Small intestine (tissue), 7 donors: ENCODE data around the gene CORO2A. TPM values are rescaled to one million over a fixed set of nuclear protein-coding genes. Genes with fewer than 3 reads are reported as not detected.
A peak's percentile ranks its signal among the peaks of the same experiment; 100 is the strongest.

ENCODE experiments used
- DNase-seq, 2 donors: peaks; one replicate each; pipeline versions ENCODE4 v3.0.0 to v3.0.0-alpha.2; 2013
- FAIRE-seq: peaks from 2 replicates; lab custom pipeline; 2012; peaks lifted over from hg19 to GRCh38; lab: Jason Lieb, UNC
- H3K27ac ChIP-seq, 3 donors: one replicate each; pipeline ENCODE4 v1.5.1; 2013; ENCODE audit warnings: low read length in 2 of 3, mild to moderate bottlenecking in 2 of 3, control low read depth in 1 of 3, inconsistent platforms in 1 of 3, low read depth in 1 of 3, moderate library complexity in 1 of 3
- H3K27me3 ChIP-seq, 3 donors: one replicate each; pipeline ENCODE4 v1.6.1; 2013; ENCODE audit warnings: low read length in 3 of 3, inconsistent platforms in 1 of 3; ENCODE audit not compliant: control insufficient read depth in 3 of 3, insufficient read depth in 3 of 3
- H3K36me3 ChIP-seq, 3 donors: one replicate each; pipeline ENCODE4 v1.6.1; 2013; ENCODE audit warnings: low read length in 3 of 3, inconsistent platforms in 1 of 3, low read depth in 1 of 3, mild to moderate bottlenecking in 1 of 3, moderate library complexity in 1 of 3; ENCODE audit not compliant: control insufficient read depth in 3 of 3, insufficient read depth in 2 of 3
- H3K4me1 ChIP-seq, 3 donors: one replicate each; pipeline ENCODE4 v1.6.1; 2013; ENCODE audit warnings: low read length in 2 of 3, inconsistent platforms in 1 of 3, low read depth in 1 of 3, mild to moderate bottlenecking in 1 of 3, moderate library complexity in 1 of 3; ENCODE audit not compliant: control insufficient read depth in 3 of 3, insufficient read depth in 2 of 3
- H3K4me3 ChIP-seq, 3 donors: one replicate each; pipeline ENCODE4 v1.5.1; 2013; ENCODE audit warnings: low read length in 3 of 3, control low read depth in 1 of 3, inconsistent platforms in 1 of 3, low read depth in 1 of 3, mild to moderate bottlenecking in 1 of 3, moderate library complexity in 1 of 3
- H3K9me3 ChIP-seq, 2 donors: one replicate each; pipeline ENCODE4 v1.6.1; 2013; ENCODE audit warnings: low read depth in 1 of 2, low read length in 1 of 2; ENCODE audit not compliant: control insufficient read depth in 2 of 2, insufficient read depth in 1 of 2
- WGBS, 3 donors: extraction: QIAGEN DNeasy Blood & Tissue Kit; methylation state at CpG; one replicate each; pipeline ENCODE4 v1.1.7; 2013; 5-methylcytosine and 5-hydroxymethylcytosine counted together
- polyA plus RNA-seq, 4 donors: library from polyadenylated mRNA; stranded (reverse) in 3 of 4; unstranded in 1 of 4; fragments of 200-250 nt in 3 of 4; fragments of 120-200 nt in 1 of 4; gene quantifications; one replicate each; pipeline versions ENCODE4 v1.2.1 to v1.2.3, GENCODE V29; 2013
- donor health status: healthy with polysubstance abuse.
- donor health status: control.
- donor health status: control.
- donor health status: Bipolar disorder and iron deficiency.
- donor health status: healthy.

CORO2A gene
- polyA plus RNA-seq, 4 donors = 35.1 to 68.2 (median 51.2) TPM

DNA sequence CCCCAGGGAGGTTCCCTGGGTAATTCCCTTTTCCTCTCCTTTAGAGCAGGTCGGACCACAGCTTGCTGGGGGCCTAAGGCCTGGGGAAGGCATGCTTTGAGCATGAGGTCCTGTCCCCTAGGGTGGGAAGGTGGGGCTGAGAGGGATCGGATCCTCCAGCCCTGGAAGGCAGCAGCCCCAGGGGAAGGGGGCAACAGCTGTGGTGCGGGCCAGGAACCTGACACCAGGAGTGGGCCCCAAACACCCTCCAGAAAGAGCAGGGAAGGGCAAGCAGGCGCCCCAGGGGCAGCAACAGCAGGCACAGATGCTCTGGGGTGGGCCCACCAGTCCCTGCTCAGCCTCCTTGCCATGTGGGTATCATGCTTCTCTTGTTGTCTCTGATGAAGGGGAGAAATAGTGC is 3.2 kb upstream of the CORO2A start:
- Histone ChIP-seq H3K27ac (no peak overlapping the region), H3K27me3 (no peaks in the 10 kb centered on the region), H3K4me1 (peaks cover 0 to 8% (median 0%) of the 10 kb centered on the region in 3 donors), H3K4me3 (no peak overlapping the region), H3K36me3 (peaks cover 0 to 61% (median 0%) of the 10 kb centered on the region in 3 donors), H3K9me3 (no peaks in the 10 kb centered on the region)
- WGBS, 3 donors = 76 to 94% (median 84%) methylated on average over 4 of the region's 4 CpGs
- no peak for FAIRE-seq
- no peak for DNase-seq

DNA sequence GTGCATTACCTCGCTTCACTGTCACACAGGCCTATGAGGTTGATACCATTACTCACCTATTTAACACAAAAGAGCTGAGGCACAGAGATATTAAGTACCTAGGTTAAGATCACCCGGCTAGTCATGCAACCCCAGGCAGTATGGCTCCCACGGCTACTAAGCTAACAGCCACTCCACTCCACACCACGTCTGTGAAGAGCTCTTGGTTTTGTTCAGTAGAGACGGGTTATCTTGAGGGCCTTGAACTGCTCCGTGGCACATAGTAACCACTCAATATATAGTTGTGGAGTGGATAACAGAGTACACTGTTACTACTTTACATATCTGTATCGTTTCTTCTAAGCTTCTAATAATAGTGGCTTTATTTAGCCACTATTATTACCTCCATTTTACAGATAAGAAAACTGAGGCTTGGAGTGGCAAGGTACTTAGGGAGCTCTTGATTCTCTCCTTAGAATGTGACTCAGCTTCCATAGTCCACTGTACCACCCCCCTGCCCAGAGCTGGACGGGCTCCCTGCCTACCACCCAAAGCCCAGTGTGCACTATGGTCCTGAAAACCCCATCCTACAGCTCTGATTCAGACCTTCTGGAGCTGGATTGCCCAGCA is 1.0 kb upstream of the CORO2A start:
- 26 to 53% (median 39%) methylated on average over 8 of the region's 8 CpGs for WGBS, 3 donors
- Histone ChIP-seq H3K9me3 (no peaks in the 10 kb centered on the region), H3K27me3 (no peaks in the 10 kb centered on the region), H3K4me3 (peak overlapping the region; percentile 75 to 93 (median 75)), H3K4me1 (peaks cover 0 to 25% (median 2%) of the 10 kb centered on the region in 3 donors), H3K27ac (peak overlapping the region; percentile 88 to 97 (median 93)), H3K36me3 (peaks cover 0 to 42% (median 0%) of the 10 kb centered on the region in 3 donors)
- no peak for FAIRE-seq
- DNase-seq = no peak

DNA sequence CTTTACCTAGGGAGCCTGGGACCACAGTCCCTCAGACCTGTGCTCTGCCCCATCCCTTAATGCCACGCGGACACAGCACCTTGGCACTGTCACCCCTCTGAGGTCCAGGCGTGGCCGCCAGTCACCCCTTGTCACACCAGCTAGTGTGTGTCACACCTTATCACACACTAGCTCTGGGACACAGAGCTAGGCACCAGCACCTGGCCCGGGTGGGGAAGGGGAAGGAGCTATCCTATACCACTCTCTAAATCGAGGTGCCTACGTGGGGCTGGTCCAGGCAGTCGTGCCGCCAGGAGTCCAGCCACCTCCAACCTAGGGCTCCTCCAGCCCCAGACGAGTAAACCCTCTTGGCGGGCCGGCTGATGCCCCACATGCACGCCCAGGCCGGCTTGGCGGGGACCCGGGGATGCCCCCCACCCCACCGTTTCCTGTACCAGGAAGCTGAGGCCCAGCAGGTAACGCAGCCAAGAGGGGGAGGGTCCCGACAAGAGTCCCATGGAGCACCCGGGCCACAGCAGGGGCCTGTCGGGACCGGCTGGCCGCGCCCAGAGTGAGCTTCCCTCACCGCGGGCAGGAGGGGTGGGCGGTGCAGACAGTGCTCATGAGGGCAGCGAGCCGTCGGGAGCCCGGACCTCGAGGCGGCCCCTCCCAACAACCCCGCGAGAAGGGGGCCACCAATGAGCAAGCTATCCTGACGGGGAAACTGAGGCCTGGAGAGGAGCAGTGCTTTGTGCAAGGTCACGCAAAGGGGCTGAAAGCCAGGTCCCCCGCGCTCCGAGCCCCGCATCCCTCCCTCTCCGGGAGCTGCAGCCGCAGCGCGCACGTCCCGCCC is 550 bp downstream of the CORO2A start:
- H3K4me1 ChIP-seq = peaks cover 0 to 33% (median 2%) of the 10 kb centered on the region in 3 donors
- FAIRE-seq (no peak), DNase-seq (peak; percentile 77 to 82)
- H3K27ac ChIP-seq = peak overlapping the region; percentile 85 to 98 (median 95)
- no peaks in the 10 kb centered on the region for H3K9me3 ChIP-seq
- no peaks in the 10 kb centered on the region for H3K27me3 ChIP-seq
- peaks cover 0 to 36% (median 0%) of the 10 kb centered on the region in 3 donors for H3K36me3 ChIP-seq
- peak overlapping the region; percentile 75 to 93 (median 92) for H3K4me3 ChIP-seq
- WGBS, 3 donors = 2 to 12% (median 10%) methylated on average over 34 to 47 of the region's 47 CpGs

DNA sequence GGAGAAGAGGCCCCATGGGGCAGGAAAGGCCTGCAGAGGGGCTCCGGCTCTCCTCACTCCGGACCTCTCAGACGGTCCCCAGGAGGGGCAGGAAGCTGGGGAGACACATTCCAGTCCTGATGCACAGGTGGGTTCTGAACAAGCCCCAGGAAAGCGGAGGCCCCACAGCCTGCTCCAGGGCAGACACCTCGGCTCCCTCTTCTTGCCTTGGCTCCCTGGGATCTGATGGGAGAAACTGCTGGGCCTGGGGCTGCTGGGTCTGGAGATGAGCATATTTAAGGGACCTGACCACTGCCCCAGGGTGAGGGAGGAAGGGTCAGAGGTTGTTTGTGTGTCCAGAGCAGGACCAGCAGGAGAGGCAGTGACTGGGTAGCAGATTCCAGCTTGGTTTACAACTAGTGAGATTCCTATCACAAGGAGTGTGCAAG is 1.2 kb downstream of the CORO2A start:
- Histone ChIP-seq H3K4me1 (peaks cover 0 to 34% (median 2%) of the 10 kb centered on the region in 3 donors), H3K36me3 (peaks cover 0 to 35% (median 2%) of the 10 kb centered on the region in 3 donors), H3K9me3 (no peaks in the 10 kb centered on the region), H3K27ac (peak overlapping the region; percentile 85 to 98 (median 95)), H3K27me3 (no peaks in the 10 kb centered on the region), H3K4me3 (peak overlapping the region in 2 of 3 donors; percentile 92 to 93)
- FAIRE-seq (no peak), DNase-seq (peak in 1 of 2 donors; percentile 50)
- 37 to 61% (median 57%) methylated on average over 5 of the region's 5 CpGs for WGBS, 3 donors

DNA sequence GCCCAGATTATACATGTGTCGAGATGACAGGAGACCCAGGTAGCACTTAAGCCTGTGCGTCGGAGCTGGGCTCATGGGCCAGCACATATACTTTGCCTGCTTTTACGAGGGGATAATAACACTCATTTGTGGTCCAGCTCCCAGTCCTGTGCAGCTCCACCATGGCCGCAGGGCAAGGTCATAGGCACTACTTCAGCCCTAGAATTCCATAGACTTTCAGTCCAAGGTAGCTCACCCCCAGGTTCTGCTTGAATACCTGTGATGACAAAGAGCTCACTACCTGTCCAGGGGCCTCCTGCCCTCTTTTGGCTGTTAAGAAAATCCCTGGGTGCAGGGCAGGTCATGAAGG is 1.7 kb downstream of the CORO2A start:
- Histone ChIP-seq H3K27ac (peak overlapping the region; percentile 85 to 98 (median 95)), H3K4me3 (peak overlapping the region in 2 of 3 donors; percentile 92 to 93), H3K36me3 (peaks cover 0 to 33% (median 2%) of the 10 kb centered on the region in 3 donors), H3K27me3 (no peaks in the 10 kb centered on the region), H3K9me3 (no peaks in the 10 kb centered on the region), H3K4me1 (peaks cover 0 to 38% (median 4%) of the 10 kb centered on the region in 3 donors)
- DNase-seq (peak; percentile 36 to 47), FAIRE-seq (no peak)
- 28 to 64% (median 38%) methylated on average over 5 of the region's 5 CpGs for WGBS, 3 donors

DNA sequence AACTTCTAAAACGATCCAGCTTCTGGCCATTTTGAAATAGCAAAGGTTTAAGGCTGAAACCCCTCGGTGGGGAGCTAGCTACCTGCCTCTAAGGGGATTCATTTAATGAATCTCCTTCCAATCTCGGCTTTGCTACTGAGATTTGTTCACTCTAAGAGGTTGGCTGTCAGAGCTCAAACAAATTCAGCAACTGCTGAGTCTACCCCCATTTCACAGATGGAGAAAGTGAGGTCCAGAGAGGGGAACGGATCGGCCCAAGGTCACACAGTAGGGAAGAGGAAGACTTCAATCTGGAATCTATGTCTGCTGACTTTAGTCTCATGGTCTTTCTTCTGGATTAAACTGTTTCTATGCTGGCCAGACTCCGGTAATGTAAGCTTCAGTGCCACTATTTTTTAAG is 3.0 kb downstream of the CORO2A start:
- Histone ChIP-seq H3K9me3 (no peaks in the 10 kb centered on the region), H3K36me3 (peaks cover 0 to 34% (median 2%) of the 10 kb centered on the region in 3 donors), H3K4me1 (peaks cover 0 to 52% (median 4%) of the 10 kb centered on the region in 3 donors), H3K4me3 (peak overlapping the region in 1 of 3 donors; percentile 17), H3K27me3 (no peaks in the 10 kb centered on the region), H3K27ac (peak overlapping the region; percentile 57 to 95 (median 72))
- DNase-seq (peak in 1 of 2 donors; percentile 21), FAIRE-seq (no peak)
- 62 to 69% (median 65%) methylated on average over 6 of the region's 6 CpGs for WGBS, 3 donors

DNA sequence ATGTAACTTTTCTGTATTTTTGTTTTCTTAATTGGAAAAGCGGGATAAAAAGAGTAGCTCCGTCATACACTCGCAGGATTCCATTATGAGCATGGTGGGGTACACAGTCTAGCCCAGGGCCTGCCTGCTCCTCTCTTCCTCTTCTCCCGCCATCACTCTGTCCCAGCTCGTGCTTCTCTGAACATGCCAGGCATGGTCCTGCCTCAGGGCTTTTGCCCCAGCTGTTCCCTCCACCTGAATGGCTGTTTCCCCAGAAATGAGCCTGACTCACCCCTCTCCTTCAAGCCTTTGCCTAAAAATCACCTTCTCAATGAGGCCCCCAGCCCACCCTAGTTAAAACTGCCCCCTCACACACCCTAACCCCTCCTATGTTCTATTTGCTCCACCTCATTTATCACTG is 4.5 kb downstream of the CORO2A start:
- peak overlapping the region in 1 of 3 donors; percentile 17 for H3K27ac ChIP-seq
- FAIRE-seq (no peak), DNase-seq (no peak)
- peaks cover 0 to 61% (median 4%) of the 10 kb centered on the region in 3 donors for H3K4me1 ChIP-seq
- 91 to 93% (median 92%) methylated on average over 5 of the region's 5 CpGs for WGBS, 3 donors
- H3K36me3 ChIP-seq = peaks cover 0 to 40% (median 2%) of the 10 kb centered on the region in 3 donors
- H3K27me3 ChIP-seq = no peaks in the 10 kb centered on the region
- H3K4me3 ChIP-seq = no peak overlapping the region
- no peaks in the 10 kb centered on the region for H3K9me3 ChIP-seq

DNA sequence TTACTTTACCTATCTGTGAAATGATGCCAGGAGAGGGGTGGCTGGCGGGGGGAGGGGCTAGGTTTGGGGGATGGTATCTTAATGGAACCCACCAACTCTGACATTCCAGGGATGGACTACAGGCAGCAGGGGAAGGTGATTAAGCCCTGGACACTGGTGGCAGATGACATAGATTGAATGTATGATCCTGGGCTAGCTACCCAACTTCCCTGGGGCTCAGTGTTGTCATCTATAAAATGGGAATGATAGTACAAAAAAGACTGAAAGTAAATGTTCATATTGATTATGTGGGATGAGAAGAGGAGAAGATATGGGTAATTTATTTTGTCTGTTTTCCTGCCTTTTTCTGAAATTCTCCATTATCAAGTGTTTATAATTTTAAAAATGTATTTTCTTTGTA is 6.2 kb downstream of the CORO2A start:
- peak overlapping the region in 2 of 3 donors; percentile 22 to 98 for H3K27ac ChIP-seq
- no peaks in the 10 kb centered on the region for H3K9me3 ChIP-seq

More for the DNA sequence above, 6.2 kb downstream of the CORO2A start:
- no peak for FAIRE-seq
- Histone ChIP-seq H3K36me3 (peaks cover 0 to 44% (median 2%) of the 10 kb centered on the region in 3 donors), H3K27me3 (no peaks in the 10 kb centered on the region), H3K4me3 (no peak overlapping the region), H3K4me1 (peaks cover 0 to 76% (median 8%) of the 10 kb centered on the region in 3 donors)
- no peak for DNase-seq
- 35 to 81% (median 52%) methylated on average over 1 of the region's 1 CpG for WGBS, 3 donors
